HG03520 (cell line): Measurements from ENCODE around the gene ITPRIP.

Source experiments
- ATAC-seq: cut with Tn5 transposase; IDR thresholded peaks from one replicate; pipeline ENCODE4 v1.9.1; 2021; ENCODE audit warnings: mild to moderate bottlenecking, moderate library complexity; ENCODE audit not compliant: unreplicated experiment

The ITPRIP gene

GRCh38 chr10:104309980-104310978, 28.0 kb downstream of the ITPRIP start:
- no peak for ATAC-seq

GRCh38 chr10:104308439-104308903, 29.8 kb downstream of the ITPRIP start:
- peak; percentile 66 for ATAC-seq

- no peak for ATAC-seq
Measured at GRCh38 chr10:104307576-104308438, 30.5 kb downstream of the ITPRIP start.

- ATAC-seq: no peak
Measured at GRCh38 chr10:104306897-104307296, 31.4 kb downstream of the ITPRIP start.

GRCh38 chr10:104304927-104305326, 33.3 kb downstream of the ITPRIP start:
- no peak for ATAC-seq

- ATAC-seq: no peak
Measured at GRCh38 chr10:104304356-104304745, 33.9 kb downstream of the ITPRIP start.

- ATAC-seq: no peak
Measured at GRCh38 chr10:104303594-104304355, 34.5 kb downstream of the ITPRIP start.

- ATAC-seq: no peak
Measured at GRCh38 chr10:104301907-104302690, 36.2 kb downstream of the ITPRIP start.

- ATAC-seq: no peak
Measured at GRCh38 chr10:104300736-104301292, 37.5 kb downstream of the ITPRIP start.

GRCh38 chr10:104300002-104300735, 38.1 kb downstream of the ITPRIP start:
- ATAC-seq: no peak

GRCh38 chr10:104299031-104299904, 39.0 kb downstream of the ITPRIP start:
- no peak for ATAC-seq

GRCh38 chr10:104297697-104298660, 40.3 kb downstream of the ITPRIP start:
- ATAC-seq: no peak

GRCh38 chr10:104296687-104297436, 41.4 kb downstream of the ITPRIP start:
- no peak for ATAC-seq

GRCh38 chr10:104293781-104294321, 44.4 kb downstream of the ITPRIP start:
- no peak for ATAC-seq

- ATAC-seq: no peak
Measured at GRCh38 chr10:104293011-104293410, 45.3 kb downstream of the ITPRIP start.

GRCh38 chr10:104291439-104291951, 46.8 kb downstream of the ITPRIP start:
- peak; percentile 100 for ATAC-seq
